Measurements from ENCODE around the gene VCL. TPM values are rescaled to one million over a fixed set of nuclear protein-coding genes. Genes with fewer than 3 reads are reported as not detected.

Gene VCL
- total RNA-seq, 1 experiment from 2014 or later = 495 TPM

DNA sequence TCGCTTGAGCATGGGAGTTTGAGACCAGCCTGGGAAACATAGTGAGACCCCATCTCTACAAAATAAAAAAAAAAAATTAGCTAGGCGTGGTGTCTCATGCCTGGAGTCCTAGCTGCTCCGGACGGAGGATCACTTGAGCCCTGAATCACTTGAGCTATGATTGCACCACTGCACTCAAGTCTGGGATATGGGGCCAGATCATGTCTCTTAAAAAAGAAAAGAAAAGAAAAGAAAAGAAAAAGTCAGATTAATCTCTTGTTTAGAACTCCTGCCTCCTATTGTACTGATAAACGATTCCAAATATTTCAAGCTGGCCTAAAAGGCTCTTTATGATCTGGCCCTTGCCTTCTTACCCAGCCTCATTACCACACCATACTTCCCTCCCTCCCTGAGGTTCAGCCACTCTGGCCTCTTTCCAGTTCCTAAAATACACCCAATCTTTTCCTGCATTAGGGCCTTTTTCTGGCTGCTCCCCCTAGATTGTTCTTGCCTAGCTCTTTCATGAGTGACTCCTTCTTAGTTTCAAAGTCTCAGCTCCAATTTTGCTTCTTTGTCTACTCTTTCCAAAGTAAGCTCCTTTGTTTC lies 41.7 kb downstream of the VCL start:
- H3K27ac ChIP-seq (ENCODE audit: low read length) = peak overlapping the region; percentile 49
- DNase-seq (ENCODE audit: low read depth, low spot score) = no peak
- CTCF ChIA-PET = interaction anchor here (0.5 kb wide), 1 partner anchor 118 kb away, joined by 3 read pairs; no protein-coding TSS in a partner anchor
- ATAC-seq = no peak; the same call in 1 of the 2 replicates
- H3K36me3 ChIP-seq (ENCODE audit: control insufficient read depth, insufficient read depth, low read length) = peaks cover 15% of the 10 kb centered on the region
- no peak overlapping the region for H3K4me3 ChIP-seq (ENCODE audit: low read depth in 2 of 2, low read length in 2 of 2)
- H3K4me1 ChIP-seq (ENCODE audit: control insufficient read depth, insufficient read depth, low read length) = peaks cover 22% of the 10 kb centered on the region
- H3K9me3 ChIP-seq (ENCODE audit: control insufficient read depth, insufficient read depth, low read depth, low read length) = no peaks in the 10 kb centered on the region
- TF ChIP-seq POLR2AphosphoS5 (IDR thresholded peaks at IDR 0.05; ENCODE audit: low read depth, low read length) = peak; percentile 49; the same call in 1 of the 2 replicates
- TF ChIP-seq, protein P1, sequence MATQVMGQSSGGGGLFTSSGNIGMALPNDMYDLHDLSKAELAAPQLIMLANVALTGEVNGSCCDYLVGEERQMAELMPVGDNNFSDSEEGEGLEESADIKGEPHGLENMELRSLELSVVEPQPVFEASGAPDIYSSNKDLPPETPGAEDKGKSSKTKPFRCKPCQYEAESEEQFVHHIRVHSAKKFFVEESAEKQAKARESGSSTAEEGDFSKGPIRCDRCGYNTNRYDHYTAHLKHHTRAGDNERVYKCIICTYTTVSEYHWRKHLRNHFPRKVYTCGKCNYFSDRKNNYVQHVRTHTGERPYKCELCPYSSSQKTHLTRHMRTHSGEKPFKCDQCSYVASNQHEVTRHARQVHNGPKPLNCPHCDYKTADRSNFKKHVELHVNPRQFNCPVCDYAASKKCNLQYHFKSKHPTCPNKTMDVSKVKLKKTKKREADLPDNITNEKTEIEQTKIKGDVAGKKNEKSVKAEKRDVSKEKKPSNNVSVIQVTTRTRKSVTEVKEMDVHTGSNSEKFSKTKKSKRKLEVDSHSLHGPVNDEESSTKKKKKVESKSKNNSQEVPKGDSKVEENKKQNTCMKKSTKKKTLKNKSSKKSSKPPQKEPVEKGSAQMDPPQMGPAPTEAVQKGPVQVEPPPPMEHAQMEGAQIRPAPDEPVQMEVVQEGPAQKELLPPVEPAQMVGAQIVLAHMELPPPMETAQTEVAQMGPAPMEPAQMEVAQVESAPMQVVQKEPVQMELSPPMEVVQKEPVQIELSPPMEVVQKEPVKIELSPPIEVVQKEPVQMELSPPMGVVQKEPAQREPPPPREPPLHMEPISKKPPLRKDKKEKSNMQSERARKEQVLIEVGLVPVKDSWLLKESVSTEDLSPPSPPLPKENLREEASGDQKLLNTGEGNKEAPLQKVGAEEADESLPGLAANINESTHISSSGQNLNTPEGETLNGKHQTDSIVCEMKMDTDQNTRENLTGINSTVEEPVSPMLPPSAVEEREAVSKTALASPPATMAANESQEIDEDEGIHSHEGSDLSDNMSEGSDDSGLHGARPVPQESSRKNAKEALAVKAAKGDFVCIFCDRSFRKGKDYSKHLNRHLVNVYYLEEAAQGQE (IDR thresholded peaks at IDR 0.05; ENCODE audit: insufficient read depth in 1 of 2, low read depth in 2 of 2, low read length in 1 of 2) = no peak
- in situ Hi-C loops (cut with HindIII; ENCODE audit: low pct_unique_long_range_greater_than_20kb, low sequenced_read_pairs) (no loop called here), intact Hi-C loops (cut with micrococcal nuclease; ENCODE audit: unreplicated experiment) (no loop called here)
- no TSS peak for BruUV-seq (replicated peaks)
- POLR2A ChIA-PET = no interaction called here
- no peaks in the 10 kb centered on the region for H3K27me3 ChIP-seq (ENCODE audit: control insufficient read depth, insufficient read depth, low read length)

DNA sequence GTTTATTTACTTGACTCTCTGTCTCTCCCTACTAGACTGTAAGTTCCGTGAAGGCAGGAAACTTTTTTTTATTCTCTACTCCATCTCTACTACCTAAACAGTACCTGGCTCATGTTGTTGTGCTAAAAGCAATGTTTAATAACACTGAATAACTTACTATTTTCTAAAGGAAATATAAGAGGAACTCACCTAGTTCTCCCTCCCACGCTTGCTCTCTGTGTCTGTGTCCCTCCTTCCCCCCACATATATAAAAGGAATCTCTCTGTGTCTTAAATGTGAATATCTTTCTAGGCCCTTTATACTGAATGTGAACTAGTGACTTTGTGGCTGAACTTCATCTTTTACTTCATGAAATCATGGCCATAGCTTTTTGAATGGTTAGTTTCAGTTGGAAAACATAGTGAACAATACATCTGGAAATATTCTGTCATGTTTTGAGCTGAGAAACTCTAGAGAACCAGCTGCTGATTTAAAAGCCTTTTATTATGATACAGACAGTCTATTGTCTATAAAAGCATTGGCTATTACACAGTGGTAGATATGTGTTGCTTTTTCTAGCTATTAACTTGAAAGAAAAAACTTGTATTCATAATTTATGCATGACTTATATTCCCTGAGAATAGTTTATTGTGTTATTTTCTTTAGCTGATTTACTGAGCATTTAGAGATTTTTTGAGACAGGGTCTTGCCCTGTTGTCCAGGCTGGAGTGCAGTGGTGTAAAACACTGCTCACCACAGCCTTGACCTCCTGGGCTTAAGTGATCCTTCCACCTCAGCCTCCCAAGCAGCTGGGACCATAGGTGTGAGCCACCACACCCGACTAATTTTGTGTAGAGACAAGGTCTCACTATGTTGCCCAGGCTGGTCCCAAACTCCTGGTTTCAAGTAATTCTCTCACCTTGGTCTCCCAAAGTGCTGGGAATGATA lies 42.5 kb downstream of the VCL start:
- intact Hi-C loops (cut with micrococcal nuclease; ENCODE audit: unreplicated experiment) = no loop called here
- DNase-seq (ENCODE audit: low read depth, low spot score) (no peak), ATAC-seq (peak; percentile 35; the same call in 1 of the 2 replicates)
- Histone ChIP-seq H3K27ac (ENCODE audit: low read length) (peak overlapping the region; percentile 49), H3K4me3 (ENCODE audit: low read depth in 2 of 2, low read length in 2 of 2) (no peak overlapping the region), H3K27me3 (ENCODE audit: control insufficient read depth, insufficient read depth, low read length) (no peaks in the 10 kb centered on the region), H3K9me3 (ENCODE audit: control insufficient read depth, insufficient read depth, low read depth, low read length) (no peaks in the 10 kb centered on the region), H3K4me1 (ENCODE audit: control insufficient read depth, insufficient read depth, low read length) (peaks cover 14% of the 10 kb centered on the region), H3K36me3 (ENCODE audit: control insufficient read depth, insufficient read depth, low read length) (peaks cover 18% of the 10 kb centered on the region)
- POLR2A ChIA-PET = no interaction called here
- BruUV-seq (replicated peaks) = no TSS peak
- CTCF ChIA-PET = no interaction called here
- in situ Hi-C loops (cut with HindIII; ENCODE audit: low pct_unique_long_range_greater_than_20kb, low sequenced_read_pairs) = no loop called here
- TF ChIP-seq SIN3A (IDR thresholded peaks at IDR 0.05; ENCODE audit: borderline replicate concordance, insufficient read depth, low read depth, low read length) (no peak), POLR2AphosphoS5 (IDR thresholded peaks at IDR 0.05; ENCODE audit: low read depth, low read length) (0 out of 2 replicates have a peak, but pooled peaks have one; percentile 26), TCF7L2 (IDR thresholded peaks at IDR 0.05; ENCODE audit: low read depth, low read length) (no peak)
- TF ChIP-seq, protein P2, sequence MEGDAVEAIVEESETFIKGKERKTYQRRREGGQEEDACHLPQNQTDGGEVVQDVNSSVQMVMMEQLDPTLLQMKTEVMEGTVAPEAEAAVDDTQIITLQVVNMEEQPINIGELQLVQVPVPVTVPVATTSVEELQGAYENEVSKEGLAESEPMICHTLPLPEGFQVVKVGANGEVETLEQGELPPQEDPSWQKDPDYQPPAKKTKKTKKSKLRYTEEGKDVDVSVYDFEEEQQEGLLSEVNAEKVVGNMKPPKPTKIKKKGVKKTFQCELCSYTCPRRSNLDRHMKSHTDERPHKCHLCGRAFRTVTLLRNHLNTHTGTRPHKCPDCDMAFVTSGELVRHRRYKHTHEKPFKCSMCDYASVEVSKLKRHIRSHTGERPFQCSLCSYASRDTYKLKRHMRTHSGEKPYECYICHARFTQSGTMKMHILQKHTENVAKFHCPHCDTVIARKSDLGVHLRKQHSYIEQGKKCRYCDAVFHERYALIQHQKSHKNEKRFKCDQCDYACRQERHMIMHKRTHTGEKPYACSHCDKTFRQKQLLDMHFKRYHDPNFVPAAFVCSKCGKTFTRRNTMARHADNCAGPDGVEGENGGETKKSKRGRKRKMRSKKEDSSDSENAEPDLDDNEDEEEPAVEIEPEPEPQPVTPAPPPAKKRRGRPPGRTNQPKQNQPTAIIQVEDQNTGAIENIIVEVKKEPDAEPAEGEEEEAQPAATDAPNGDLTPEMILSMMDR (IDR thresholded peaks at IDR 0.05) = no peak
- TF ChIP-seq, protein P1 (IDR thresholded peaks at IDR 0.05; ENCODE audit: insufficient read depth in 1 of 2, low read depth in 2 of 2, low read length in 1 of 2) = no peak

All from Panc1 (cell line).